A204.1 (cell line): ENCODE measurements around the gene SDK1.
"Not testable (repeated sequence)": the region's sequence is repeated elsewhere in the genome, so short reads cannot be mapped to it uniquely, and the experiment has no call there.

Experiments used
- FAIRE-seq: peaks from 2 replicates; lab custom pipeline; 2012; peaks lifted over from hg19 to GRCh38; lab: Jason Lieb, UNC

The SDK1 gene

GRCh38 chr7:4233621-4234497 lies 932.8 kb downstream of the SDK1 start:
- FAIRE-seq: no peak

- no peak for FAIRE-seq
These were observed 933.4 kb downstream of the SDK1 start for GRCh38 chr7:4234498-4234855.

- FAIRE-seq: no peak
These were observed 933.8 kb downstream of the SDK1 start for GRCh38 chr7:4234886-4235285.

- no peak for FAIRE-seq
These were observed 934.5 kb downstream of the SDK1 start for GRCh38 chr7:4235596-4235995.

- no peak for FAIRE-seq
These were observed 935.3 kb downstream of the SDK1 start for GRCh38 chr7:4236389-4236788.

- not testable (repeated sequence) for FAIRE-seq
These were observed 935.8 kb downstream of the SDK1 start for GRCh38 chr7:4236873-4237272.

- no peak for FAIRE-seq
These were observed 936.5 kb downstream of the SDK1 start for GRCh38 chr7:4237296-4238235.

GRCh38 chr7:4238861-4239260 lies 937.8 kb downstream of the SDK1 start:
- FAIRE-seq: no peak

- FAIRE-seq: no peak
These were observed 939.0 kb downstream of the SDK1 start for GRCh38 chr7:4240042-4240441.

- FAIRE-seq: no peak
These were observed 939.7 kb downstream of the SDK1 start for GRCh38 chr7:4240520-4241303.

- FAIRE-seq: no peak
These were observed 940.2 kb downstream of the SDK1 start for GRCh38 chr7:4241304-4241612.

- FAIRE-seq: no peak
These were observed 940.7 kb downstream of the SDK1 start for GRCh38 chr7:4241791-4242190.

- FAIRE-seq: no peak
These were observed 941.7 kb downstream of the SDK1 start for GRCh38 chr7:4242706-4243105.

- no peak for FAIRE-seq
These were observed 943.0 kb downstream of the SDK1 start for GRCh38 chr7:4244041-4244440.

- no peak for FAIRE-seq
These were observed 943.6 kb downstream of the SDK1 start for GRCh38 chr7:4244635-4245034.

GRCh38 chr7:4245135-4245865 lies 944.2 kb downstream of the SDK1 start:
- FAIRE-seq: no peak

GRCh38 chr7:4245866-4246470 lies 944.9 kb downstream of the SDK1 start:
- no peak for FAIRE-seq

- FAIRE-seq: no peak
These were observed 945.5 kb downstream of the SDK1 start for GRCh38 chr7:4246536-4246935.

GRCh38 chr7:4247106-4247876 lies 946.2 kb downstream of the SDK1 start:
- no peak for FAIRE-seq

- no peak for FAIRE-seq
These were observed 947.2 kb downstream of the SDK1 start for GRCh38 chr7:4248295-4248694.

GRCh38 chr7:4249241-4249640 lies 948.2 kb downstream of the SDK1 start:
- no peak for FAIRE-seq
